Astrocyte (in vitro differentiated cells and primary cell): ENCODE data around the gene CPTP. TPM values are rescaled to one million over a fixed set of nuclear protein-coding genes. Genes with fewer than 3 reads are reported as not detected.

Experiments
- DNase-seq: peaks from one replicate; pipeline ENCODE4 v3.0.0-alpha.2; 2010; ENCODE audit warnings: low read depth
- FAIRE-seq: peaks from 2 replicates; lab custom pipeline; 2011; peaks lifted over from hg19 to GRCh38; lab: Jason Lieb, UNC
- H2AFZ ChIP-seq: 2 replicates; pipeline ENCODE4 v1.6.0; 2012; ENCODE audit warnings: low read depth, low read length, inconsistent platforms
- H3K27ac ChIP-seq: 2 replicates; pipeline ENCODE4 v1.5.1; 2011; ENCODE audit warnings: low read depth, low read length, inconsistent platforms
- H3K27me3 ChIP-seq: 2 replicates; pipeline ENCODE4 v1.6.0; 2011; ENCODE audit warnings: low read length, inconsistent platforms; ENCODE audit not compliant: insufficient read depth
- H3K36me3 ChIP-seq: 2 replicates; pipeline ENCODE4 v1.5.1; 2011; ENCODE audit warnings: low read length, inconsistent platforms; ENCODE audit not compliant: insufficient read depth
- H3K4me1 ChIP-seq: 2 replicates; pipeline ENCODE4 v1.5.1; 2011; ENCODE audit warnings: low read length, inconsistent platforms; ENCODE audit not compliant: insufficient read depth
- H3K4me2 ChIP-seq: 2 replicates; pipeline ENCODE4 v1.6.0; 2012; ENCODE audit warnings: low read length, inconsistent platforms
- H3K4me3 ChIP-seq: 2 replicates; pipeline ENCODE4 v1.5.1; 2011; ENCODE audit warnings: low read depth, mild to moderate bottlenecking, low read length, inconsistent platforms; ENCODE audit not compliant: insufficient read depth
- H3K79me2 ChIP-seq: 2 replicates; pipeline ENCODE4 v1.6.0; 2012; ENCODE audit warnings: mild to moderate bottlenecking, low read length, inconsistent platforms; ENCODE audit not compliant: insufficient read depth
- H3K9ac ChIP-seq: 2 replicates; pipeline ENCODE4 v1.6.0; 2012; ENCODE audit warnings: mild to moderate bottlenecking, low read length, inconsistent platforms
- H3K9me3 ChIP-seq: 2 replicates; pipeline ENCODE4 v1.5.1; 2012; ENCODE audit warnings: low read depth, mild to moderate bottlenecking, low read length, inconsistent platforms; ENCODE audit not compliant: insufficient read depth
- H4K20me1 ChIP-seq: 2 replicates; pipeline ENCODE4 v1.6.0; 2012; ENCODE audit warnings: low read length, inconsistent platforms; ENCODE audit not compliant: insufficient read depth
- H3K27ac Mint-ChIP-seq: one replicate; pipeline ENCODE4 v1.8.0; 2021; ENCODE audit warnings: mild to moderate bottlenecking, mixed read lengths; ENCODE audit not compliant: unreplicated experiment
- H3K27me3 Mint-ChIP-seq: one replicate; pipeline ENCODE4 v1.8.0; 2021; ENCODE audit warnings: low read depth, mixed read lengths; ENCODE audit not compliant: unreplicated experiment
- H3K36me3 Mint-ChIP-seq: one replicate; pipeline ENCODE4 v1.8.0; 2021; ENCODE audit warnings: low read depth, mixed read lengths; ENCODE audit not compliant: unreplicated experiment
- H3K4me1 Mint-ChIP-seq: one replicate; pipeline ENCODE4 v1.8.0; 2021; ENCODE audit warnings: low read depth, mixed read lengths; ENCODE audit not compliant: unreplicated experiment
- H3K4me3 Mint-ChIP-seq: one replicate; pipeline ENCODE4 v1.8.0; 2021; ENCODE audit warnings: mild to moderate bottlenecking, moderate library complexity, mixed read lengths; ENCODE audit not compliant: unreplicated experiment
- H3K9me3 Mint-ChIP-seq: one replicate; pipeline ENCODE4 v1.8.0; 2021; ENCODE audit warnings: mild to moderate bottlenecking, mixed read lengths; ENCODE audit not compliant: unreplicated experiment
- EZH2 ChIP-seq: IDR thresholded peaks from 2 replicates; pipeline ENCODE4 v1.6.1; 2012; ENCODE audit warnings: mild to moderate bottlenecking, low read length, inconsistent platforms; ENCODE audit not compliant: insufficient read depth
- total RNA-seq: library from RNA; stranded (reverse); gene quantifications from 2 replicates; pipeline ENCODE4 v1.2.1, GENCODE V29; 2021
- TF ChIP-seq, protein P1 (sequence below): IDR thresholded peaks from 2 replicates; pipeline ENCODE4 v1.5.1; 2011; ENCODE audit warnings: low read depth, mild to moderate bottlenecking, inconsistent platforms, low read length, moderate library complexity; ENCODE audit not compliant: insufficient read depth

The CPTP gene
- total RNA-seq, 1 donor from 2014 or later: 28.5 TPM

DNA sequence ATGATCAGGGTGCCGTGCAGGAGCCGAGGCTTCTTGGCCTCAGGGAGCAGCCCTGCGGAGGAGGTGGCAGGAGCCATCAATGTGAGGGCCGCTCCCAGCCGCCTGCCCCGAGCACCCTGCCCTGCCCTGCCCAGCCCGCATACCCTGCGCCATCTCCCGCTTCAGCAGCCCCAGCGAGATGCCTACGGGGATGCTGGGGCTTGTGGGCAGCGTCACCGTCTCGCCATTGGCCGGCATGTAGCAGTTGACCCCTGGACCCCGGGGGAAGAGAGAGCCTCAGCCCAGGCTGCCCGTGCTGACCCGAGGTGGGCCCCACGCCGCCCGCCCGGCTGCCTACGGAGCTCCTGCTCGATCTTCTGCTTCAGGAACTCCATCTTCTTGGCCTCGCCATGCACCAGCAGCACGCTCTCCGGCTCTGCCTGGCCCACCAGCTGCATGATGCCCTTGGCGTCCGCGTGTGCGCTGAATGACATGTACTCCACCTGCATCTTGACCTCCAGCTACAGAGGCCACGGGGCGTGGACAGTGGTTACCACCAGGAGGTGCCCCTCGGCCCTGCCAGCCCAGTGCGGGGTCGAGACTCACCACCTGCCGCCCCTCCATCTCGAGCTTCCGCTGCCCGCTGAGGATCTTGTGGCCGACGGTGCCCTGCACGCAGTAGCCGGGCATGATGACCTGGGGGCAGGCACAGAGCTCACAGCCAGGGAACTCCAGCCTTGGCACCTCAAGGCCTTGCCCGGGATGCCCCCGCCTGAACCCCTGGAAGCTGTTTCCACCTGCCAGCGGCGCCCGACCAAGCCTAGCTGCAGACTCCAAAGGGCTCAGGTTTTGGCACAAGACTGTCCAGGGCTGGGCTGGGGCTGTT, 11.9 kb upstream of the CPTP start:
- H3K4me1 Mint-ChIP-seq: peaks cover 6% of the 10 kb centered on the region
- Histone ChIP-seq H3K9ac (no peak overlapping the region), H3K27ac (no peak overlapping the region), H3K79me2 (peaks cover 57% of the 10 kb centered on the region), H3K27me3 (no peaks in the 10 kb centered on the region), H3K4me3 (no peak overlapping the region), H3K4me2 (no peak overlapping the region), H3K4me1 (peaks cover 11% of the 10 kb centered on the region), H3K9me3 (no peaks in the 10 kb centered on the region), H2AFZ (no peak overlapping the region), H3K36me3 (peaks cover 14% of the 10 kb centered on the region), H4K20me1 (peaks cover 66% of the 10 kb centered on the region)
- peaks cover 9% of the 10 kb centered on the region for H3K36me3 Mint-ChIP-seq
- H3K27ac Mint-ChIP-seq: no peak overlapping the region
- DNase-seq: no peak
- H3K27me3 Mint-ChIP-seq: no peaks in the 10 kb centered on the region
- no peaks in the 10 kb centered on the region for H3K9me3 Mint-ChIP-seq
- TF ChIP-seq, protein P1, sequence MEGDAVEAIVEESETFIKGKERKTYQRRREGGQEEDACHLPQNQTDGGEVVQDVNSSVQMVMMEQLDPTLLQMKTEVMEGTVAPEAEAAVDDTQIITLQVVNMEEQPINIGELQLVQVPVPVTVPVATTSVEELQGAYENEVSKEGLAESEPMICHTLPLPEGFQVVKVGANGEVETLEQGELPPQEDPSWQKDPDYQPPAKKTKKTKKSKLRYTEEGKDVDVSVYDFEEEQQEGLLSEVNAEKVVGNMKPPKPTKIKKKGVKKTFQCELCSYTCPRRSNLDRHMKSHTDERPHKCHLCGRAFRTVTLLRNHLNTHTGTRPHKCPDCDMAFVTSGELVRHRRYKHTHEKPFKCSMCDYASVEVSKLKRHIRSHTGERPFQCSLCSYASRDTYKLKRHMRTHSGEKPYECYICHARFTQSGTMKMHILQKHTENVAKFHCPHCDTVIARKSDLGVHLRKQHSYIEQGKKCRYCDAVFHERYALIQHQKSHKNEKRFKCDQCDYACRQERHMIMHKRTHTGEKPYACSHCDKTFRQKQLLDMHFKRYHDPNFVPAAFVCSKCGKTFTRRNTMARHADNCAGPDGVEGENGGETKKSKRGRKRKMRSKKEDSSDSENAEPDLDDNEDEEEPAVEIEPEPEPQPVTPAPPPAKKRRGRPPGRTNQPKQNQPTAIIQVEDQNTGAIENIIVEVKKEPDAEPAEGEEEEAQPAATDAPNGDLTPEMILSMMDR: no peak
- no peak for TF ChIP-seq EZH2
- FAIRE-seq: no peak
- no peak overlapping the region for H3K4me3 Mint-ChIP-seq

DNA sequence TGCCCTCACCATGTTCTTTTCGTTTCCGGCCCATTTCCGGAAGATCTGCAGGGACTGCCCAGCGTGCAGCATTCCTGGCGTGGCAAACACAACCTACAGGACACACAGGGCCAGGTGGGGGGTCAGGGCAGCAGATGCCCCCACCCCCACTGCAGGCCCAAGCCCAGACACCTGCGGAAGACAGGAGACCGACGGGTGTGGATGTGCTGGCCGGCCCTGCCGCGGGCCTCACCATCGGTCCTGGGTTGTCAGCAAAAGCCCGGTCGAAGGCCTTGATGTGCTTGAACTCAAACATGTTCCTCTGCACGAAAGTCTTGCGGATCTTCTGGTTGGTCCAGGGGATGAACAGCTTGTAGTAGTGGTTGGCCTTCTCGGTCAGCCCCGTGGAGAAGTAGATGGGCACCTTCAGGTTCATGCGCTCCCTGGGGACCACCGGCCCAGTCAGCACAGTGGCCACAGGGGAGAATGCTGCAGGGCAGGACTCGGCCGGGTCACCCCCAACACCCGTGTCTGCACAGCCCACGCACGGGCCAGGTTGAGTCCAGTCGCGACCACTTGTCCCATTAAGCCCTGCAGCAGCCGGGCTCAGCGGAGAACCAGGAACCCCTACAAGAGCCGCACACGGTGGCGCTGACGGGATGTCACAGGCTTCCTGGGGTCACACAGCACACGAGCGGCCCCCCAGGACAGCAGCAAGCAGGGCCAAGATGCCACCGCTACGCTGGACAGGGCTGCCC, 10.9 kb upstream of the CPTP start:
- no peak for DNase-seq
- no peak for FAIRE-seq
- peaks cover 13% of the 10 kb centered on the region for H3K4me1 Mint-ChIP-seq
- Histone ChIP-seq H4K20me1 (peaks cover 71% of the 10 kb centered on the region), H3K4me2 (no peak overlapping the region), H3K9me3 (no peaks in the 10 kb centered on the region), H3K9ac (no peak overlapping the region), H3K4me3 (no peak overlapping the region), H3K79me2 (peaks cover 59% of the 10 kb centered on the region), H3K27ac (no peak overlapping the region), H3K36me3 (peaks cover 14% of the 10 kb centered on the region), H3K4me1 (peaks cover 21% of the 10 kb centered on the region), H2AFZ (no peak overlapping the region), H3K27me3 (no peaks in the 10 kb centered on the region)
- H3K4me3 Mint-ChIP-seq: peak overlapping the region; percentile 54
- TF ChIP-seq EZH2: no peak
- TF ChIP-seq, protein P1: no peak
- H3K36me3 Mint-ChIP-seq: peaks cover 9% of the 10 kb centered on the region
- H3K27me3 Mint-ChIP-seq: no peaks in the 10 kb centered on the region
- H3K27ac Mint-ChIP-seq: peak overlapping the region; percentile 18
- H3K9me3 Mint-ChIP-seq: no peaks in the 10 kb centered on the region
